Measurements from ENCODE around the gene PRTG.

PRTG gene

GRCh38 chr15:55564347-55565145 is 178.4 kb downstream of the PRTG start:
- DNase-seq (ENCODE audit: low spot score): no peak

- DNase-seq (ENCODE audit: low spot score): no peak
These were observed 180.4 kb downstream of the PRTG start for GRCh38 chr15:55562601-55563000.
